CD4-positive, alpha-beta memory T cell (primary cell): Measurements from ENCODE around the gene AGBL1. TPM values are rescaled to one million over a fixed set of nuclear protein-coding genes. Genes with fewer than 3 reads are reported as not detected.

Source experiments
- CTCF ChIA-PET: fragments of 350-600 bp; sonication (Branson Sonifier 250); formaldehyde crosslinking; loops from one replicate; lab custom pipeline; 2021; ENCODE audit warnings: inconsistent platforms; ENCODE audit not compliant: partially characterized antibody; lab: Charles Lee
- POLR2A ChIA-PET: fragments of 350-600 bp; sonication (Branson Sonifier 250); formaldehyde crosslinking; loops from one replicate; lab custom pipeline; 2021; ENCODE audit not compliant: partially characterized antibody; lab: Charles Lee
- DNase-seq, 5 donors: peaks; one replicate each; pipeline versions ENCODE4 v3.0.0 to v3.0.0-alpha.2; 2020 to 2022; ENCODE audit warnings: mixed read lengths in 1 of 5
- H3K27ac ChIP-seq: one replicate; pipeline ENCODE4 v1.7.0; 2013; ENCODE audit warnings: low read depth, low read length
- H3K27me3 ChIP-seq: 2 replicates; pipeline ENCODE4 v1.7.0; 2013; ENCODE audit warnings: mild to moderate bottlenecking, low read length, moderate library complexity; ENCODE audit not compliant: insufficient read depth
- H3K36me3 ChIP-seq: 2 replicates; pipeline ENCODE4 v1.7.0; 2013; ENCODE audit warnings: mild to moderate bottlenecking, low read length, moderate library complexity; ENCODE audit not compliant: insufficient read depth
- H3K4me1 ChIP-seq: 2 replicates; pipeline ENCODE4 v1.7.0; 2013; ENCODE audit warnings: mild to moderate bottlenecking, low read length, moderate library complexity; ENCODE audit not compliant: insufficient read depth
- H3K4me3 ChIP-seq, 2 donors: one replicate each; pipeline ENCODE4 v1.7.0; 2013; ENCODE audit warnings: low read length in 2 of 2, mild to moderate bottlenecking in 1 of 2
- H3K9me3 ChIP-seq, 2 donors: one replicate each; pipeline ENCODE4 v1.7.0; 2013; ENCODE audit warnings: low read length in 2 of 2, control low read depth in 1 of 2; ENCODE audit not compliant: control insufficient read depth in 1 of 2
- H3K27ac Mint-ChIP-seq, 7 donors: one replicate each; pipeline ENCODE4 v1.8.0; 2020 to 2021; ENCODE audit warnings: mixed read lengths in 7 of 7, mild to moderate bottlenecking in 6 of 7, inconsistent platforms in 3 of 7, moderate library complexity in 3 of 7
- H3K27me3 Mint-ChIP-seq, 2 donors: one replicate each; pipeline ENCODE4 v1.8.0; 2020 to 2021; ENCODE audit warnings: mixed read lengths in 2 of 2
- H3K36me3 Mint-ChIP-seq, 2 donors: one replicate each; pipeline ENCODE4 v1.8.0; 2020 to 2021; ENCODE audit warnings: mixed read lengths in 2 of 2, inconsistent platforms in 1 of 2, mild to moderate bottlenecking in 1 of 2
- H3K4me1 Mint-ChIP-seq, 4 donors: one replicate each; pipeline ENCODE4 v1.8.0; 2020 to 2021; ENCODE audit warnings: mixed read lengths in 4 of 4, mild to moderate bottlenecking in 1 of 4
- H3K4me3 Mint-ChIP-seq, 8 donors: one replicate each; pipeline ENCODE4 v1.8.0; 2020 to 2021; ENCODE audit warnings: mixed read lengths in 8 of 8, mild to moderate bottlenecking in 7 of 8, moderate library complexity in 6 of 8, inconsistent platforms in 3 of 8
- H3K9me3 Mint-ChIP-seq, 8 donors: one replicate each; pipeline ENCODE4 v1.8.0; 2020 to 2021; ENCODE audit warnings: mixed read lengths in 8 of 8, mild to moderate bottlenecking in 5 of 8, inconsistent platforms in 3 of 8, moderate library complexity in 1 of 8
- intact Hi-C: fragments of 100-400 bp; cut with micrococcal nuclease; formaldehyde crosslinking; loops from one replicate; pipeline ENCODE4 v1.15.1; 2023
- polyA plus RNA-seq, 2 donors: library from polyadenylated mRNA; unstranded; fragments of 300-500 nt; fragmentation: Illumina TruSeq; gene quantifications; one replicate each; pipeline ENCODE4 v1.2.3, GENCODE V29; 2021
- total RNA-seq, 2 experiments: library from RNA; stranded (reverse); gene quantifications; one replicate each; pipeline ENCODE4 v1.2.3, GENCODE V29; 2021

Gene AGBL1
- total and polyA plus RNA-seq, 4 experiments from 2014 or later = not detected

DNA sequence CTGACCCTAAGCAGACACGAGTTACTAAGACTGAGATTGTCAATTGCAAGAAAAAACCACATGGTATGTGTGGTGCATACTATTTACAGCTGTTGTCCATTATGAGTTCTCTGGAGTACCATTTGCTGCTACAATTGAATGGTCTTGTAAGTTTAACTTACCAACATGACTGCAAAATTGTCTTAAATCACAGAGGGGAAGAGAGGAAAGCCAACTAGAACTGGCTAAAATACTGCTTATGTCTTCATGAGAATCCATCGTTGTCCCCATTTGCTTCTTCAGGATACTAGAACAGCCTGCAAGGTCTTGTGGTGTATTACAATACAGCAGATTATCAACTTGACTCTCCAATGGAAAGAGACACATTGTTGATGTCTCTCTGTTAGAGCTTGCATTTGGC, 313.2 kb downstream of the AGBL1 start:
- ChIA-PET POLR2A (no interaction called here), CTCF (interaction anchor here (1.1 kb wide), 1 partner anchor 22 kb away, joined by 3 read pairs; no protein-coding TSS in a partner anchor)
- Mint-ChIP-seq H3K9me3 (peaks cover 0 to 2% (median 0%) of the 10 kb centered on the region in 8 donors), H3K4me3 (no peak overlapping the region), H3K36me3 (no peaks in the 10 kb centered on the region), H3K4me1 (no peaks in the 10 kb centered on the region), H3K27ac (no peak overlapping the region), H3K27me3 (peaks cover 2 to 4% of the 10 kb centered on the region in 2 donors)
- Histone ChIP-seq H3K4me1 (no peaks in the 10 kb centered on the region), H3K9me3 (no peaks in the 10 kb centered on the region), H3K27me3 (no peaks in the 10 kb centered on the region), H3K27ac (no peak overlapping the region), H3K36me3 (no peaks in the 10 kb centered on the region), H3K4me3 (no peak overlapping the region)
- intact Hi-C loops = no loop called here
- no peak for DNase-seq

DNA sequence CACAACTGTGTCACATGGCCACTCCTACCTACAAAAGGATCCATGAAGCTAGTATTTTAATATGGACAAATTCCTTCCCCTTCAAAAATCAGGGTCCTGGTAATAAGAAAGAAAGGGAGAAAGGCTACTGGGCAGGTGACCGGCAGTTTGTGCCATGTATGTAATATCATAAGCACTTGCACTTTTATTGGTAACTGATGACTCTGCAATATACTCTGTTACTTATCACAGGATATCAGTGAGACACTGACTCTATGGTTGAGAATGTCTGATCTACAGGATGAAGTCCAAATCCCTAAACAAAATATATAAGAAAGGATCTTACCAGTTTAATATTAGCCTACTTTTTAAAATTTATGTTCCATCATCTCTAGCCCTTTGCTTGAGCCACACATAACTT, 315.2 kb downstream of the AGBL1 start:
- Mint-ChIP-seq H3K4me1 (no peaks in the 10 kb centered on the region), H3K27me3 (peaks cover 1 to 2% of the 10 kb centered on the region in 2 donors), H3K4me3 (no peak overlapping the region), H3K27ac (no peak overlapping the region), H3K9me3 (peaks cover 0 to 2% (median 0%) of the 10 kb centered on the region in 8 donors), H3K36me3 (no peaks in the 10 kb centered on the region)
- H3K27ac ChIP-seq = no peak overlapping the region
- no peak overlapping the region for H3K4me3 ChIP-seq
- H3K4me1 ChIP-seq = no peaks in the 10 kb centered on the region
- no peaks in the 10 kb centered on the region for H3K9me3 ChIP-seq
- H3K27me3 ChIP-seq = no peaks in the 10 kb centered on the region
- intact Hi-C loops = no loop called here
- ChIA-PET CTCF (no interaction called here), POLR2A (no interaction called here)
- DNase-seq = no peak
- H3K36me3 ChIP-seq = no peaks in the 10 kb centered on the region

DNA sequence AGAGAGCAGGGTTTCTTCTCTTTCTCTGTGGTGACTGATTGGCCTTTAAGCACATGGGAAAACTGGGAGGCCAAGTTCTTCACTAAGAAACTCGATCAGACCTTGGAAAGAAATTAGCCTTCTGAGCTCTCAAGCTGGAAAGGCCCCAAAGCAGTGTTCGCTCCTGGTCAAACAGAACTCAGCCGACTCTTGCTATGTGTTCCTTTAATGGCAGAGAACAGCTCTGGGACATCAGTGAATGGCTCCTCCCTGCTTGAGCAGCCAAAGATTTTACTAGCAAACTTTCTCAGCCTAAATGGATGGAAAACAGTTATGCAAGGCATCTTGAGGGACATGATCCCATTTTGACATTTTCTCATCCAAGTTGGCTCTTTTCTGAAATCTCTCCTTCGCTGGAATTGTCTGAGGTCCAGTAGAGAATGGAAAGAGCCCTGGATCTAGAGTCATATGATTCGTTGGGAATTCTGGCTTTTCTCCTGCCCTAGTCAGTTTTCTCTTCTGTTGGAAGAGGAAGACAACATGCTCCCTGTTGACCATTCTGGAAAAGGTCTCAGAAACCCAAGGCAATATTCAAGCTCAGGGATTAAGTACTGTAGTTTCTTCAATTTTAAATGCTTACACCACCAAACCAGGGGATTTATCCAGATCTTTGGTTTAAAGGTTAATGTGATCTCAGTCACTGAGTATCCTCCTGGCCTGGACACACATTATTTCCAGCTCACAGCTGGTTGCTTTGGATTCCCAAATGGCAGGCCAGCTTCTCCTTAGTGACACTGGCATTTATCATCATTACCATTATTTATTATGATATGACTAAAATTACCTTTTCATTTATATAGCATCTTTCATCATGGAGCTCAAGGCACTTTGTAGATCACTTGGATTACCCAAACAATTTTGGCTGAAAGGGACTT, 319.6 kb downstream of the AGBL1 start:
- Histone ChIP-seq H3K9me3 (no peaks in the 10 kb centered on the region), H3K4me1 (no peaks in the 10 kb centered on the region), H3K27me3 (no peaks in the 10 kb centered on the region), H3K36me3 (no peaks in the 10 kb centered on the region), H3K27ac (no peak overlapping the region), H3K4me3 (no peak overlapping the region)
- Mint-ChIP-seq H3K27ac (no peak overlapping the region), H3K4me1 (no peaks in the 10 kb centered on the region), H3K9me3 (peaks cover 0 to 4% (median 0%) of the 10 kb centered on the region in 8 donors), H3K36me3 (no peaks in the 10 kb centered on the region), H3K27me3 (peaks cover 2% of the 10 kb centered on the region in 2 donors), H3K4me3 (no peak overlapping the region)
- no peak for DNase-seq
- ChIA-PET POLR2A (no interaction called here), CTCF (interaction anchor here (1.2 kb wide), 1 partner anchor 344 kb away, joined by 3 read pairs; no protein-coding TSS in a partner anchor)
- intact Hi-C loops = no loop called here

DNA sequence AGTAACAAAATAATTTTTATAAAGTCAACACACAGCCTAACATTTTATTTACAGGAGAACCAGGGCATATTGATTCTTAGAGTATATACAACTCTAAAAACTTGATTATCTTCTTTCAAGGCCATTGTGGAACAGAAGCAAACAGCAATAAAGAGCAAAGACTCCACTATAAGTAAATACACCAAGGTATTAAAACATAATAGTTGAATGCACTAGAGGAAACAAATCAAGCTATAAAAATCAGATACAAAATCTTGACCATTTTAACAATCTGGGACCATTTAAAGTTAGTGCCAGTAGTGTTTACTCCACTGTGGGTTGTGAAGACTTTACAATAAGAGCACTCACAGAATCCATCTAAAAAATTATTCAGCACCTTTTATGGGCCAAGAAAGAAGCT, 323.6 kb downstream of the AGBL1 start:
- H3K27ac ChIP-seq = no peak overlapping the region
- peaks cover 0 to 4% (median 0%) of the 10 kb centered on the region in 8 donors for H3K9me3 Mint-ChIP-seq
- H3K4me1 ChIP-seq = no peaks in the 10 kb centered on the region
- no peaks in the 10 kb centered on the region for H3K9me3 ChIP-seq
- no peak overlapping the region for H3K4me3 Mint-ChIP-seq
- intact Hi-C loops = no loop called here
- H3K4me3 ChIP-seq = no peak overlapping the region
- POLR2A ChIA-PET = no interaction called here
- no peaks in the 10 kb centered on the region for H3K27me3 ChIP-seq
- H3K36me3 Mint-ChIP-seq = no peaks in the 10 kb centered on the region
- H3K4me1 Mint-ChIP-seq = no peaks in the 10 kb centered on the region
- H3K27ac Mint-ChIP-seq = no peak overlapping the region
- H3K27me3 Mint-ChIP-seq = peaks cover 2% of the 10 kb centered on the region in 2 donors
- no peak for DNase-seq
- H3K36me3 ChIP-seq = no peaks in the 10 kb centered on the region
- CTCF ChIA-PET = no interaction called here

DNA sequence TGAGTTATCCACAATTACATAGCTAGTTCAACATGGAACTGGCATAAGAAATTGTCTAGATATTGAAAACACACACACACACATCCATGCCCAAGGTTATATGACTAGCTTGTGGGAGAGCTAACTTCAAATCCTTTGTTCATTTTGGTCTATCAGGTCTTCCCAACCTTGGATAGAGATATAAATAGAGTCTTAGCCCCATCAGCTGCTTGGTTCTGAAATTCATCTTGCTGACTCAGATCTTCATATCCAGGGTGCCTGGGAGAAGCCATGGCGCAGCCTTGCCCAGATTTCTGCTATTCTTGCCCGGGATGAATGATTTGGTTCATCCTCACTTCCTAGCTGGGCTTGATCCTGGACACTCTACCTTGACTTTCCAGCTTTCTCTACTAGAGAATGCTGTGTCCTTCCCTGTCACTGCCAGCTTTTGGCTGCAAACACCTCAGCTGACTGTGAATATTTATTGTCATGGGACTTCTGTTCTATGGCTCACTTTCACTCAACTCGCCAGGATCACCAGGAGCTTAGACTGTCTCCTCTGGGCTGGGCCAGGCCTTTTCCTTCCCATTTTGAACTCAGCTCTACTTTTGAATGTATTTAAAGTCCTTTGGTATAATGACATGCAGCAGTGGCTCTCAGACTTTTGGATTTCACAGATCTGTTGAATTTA, 324.4 kb downstream of the AGBL1 start:
- no peak overlapping the region for H3K4me3 ChIP-seq
- H3K36me3 ChIP-seq = no peaks in the 10 kb centered on the region
- Mint-ChIP-seq H3K4me1 (no peaks in the 10 kb centered on the region), H3K36me3 (no peaks in the 10 kb centered on the region), H3K4me3 (no peak overlapping the region), H3K27me3 (peaks cover 2% of the 10 kb centered on the region in 2 donors), H3K27ac (no peak overlapping the region), H3K9me3 (peaks cover 0 to 4% (median 0%) of the 10 kb centered on the region in 8 donors)
- no peaks in the 10 kb centered on the region for H3K27me3 ChIP-seq
- no peak overlapping the region for H3K27ac ChIP-seq
- CTCF ChIA-PET = interaction anchor here (1.0 kb wide), 1 partner anchor 15 kb away, joined by 3 read pairs; no protein-coding TSS in a partner anchor
- DNase-seq = no peak
- intact Hi-C loops = no loop called here
- no peaks in the 10 kb centered on the region for H3K9me3 ChIP-seq
- POLR2A ChIA-PET = no interaction called here
- no peaks in the 10 kb centered on the region for H3K4me1 ChIP-seq

DNA sequence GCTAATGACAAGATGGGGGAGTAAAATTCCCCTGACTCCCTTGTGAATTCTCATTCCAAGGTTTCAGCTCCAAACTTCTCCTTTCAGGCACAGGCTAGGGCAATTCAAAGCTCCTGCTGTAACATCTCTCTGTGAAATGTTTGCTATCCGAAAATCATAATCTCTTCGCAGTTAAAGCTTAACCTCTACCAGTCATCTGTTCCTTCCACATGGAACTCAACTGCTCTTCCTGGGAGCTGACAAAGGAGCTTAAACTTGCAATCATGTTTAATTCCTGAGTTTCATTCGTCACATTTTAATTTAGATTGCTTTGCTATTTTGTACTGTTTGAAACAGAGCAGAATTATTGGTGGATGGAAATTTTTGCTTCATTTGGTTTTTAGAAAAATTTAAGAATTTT, 328.6 kb downstream of the AGBL1 start:
- no peaks in the 10 kb centered on the region for H3K36me3 Mint-ChIP-seq

DNA sequence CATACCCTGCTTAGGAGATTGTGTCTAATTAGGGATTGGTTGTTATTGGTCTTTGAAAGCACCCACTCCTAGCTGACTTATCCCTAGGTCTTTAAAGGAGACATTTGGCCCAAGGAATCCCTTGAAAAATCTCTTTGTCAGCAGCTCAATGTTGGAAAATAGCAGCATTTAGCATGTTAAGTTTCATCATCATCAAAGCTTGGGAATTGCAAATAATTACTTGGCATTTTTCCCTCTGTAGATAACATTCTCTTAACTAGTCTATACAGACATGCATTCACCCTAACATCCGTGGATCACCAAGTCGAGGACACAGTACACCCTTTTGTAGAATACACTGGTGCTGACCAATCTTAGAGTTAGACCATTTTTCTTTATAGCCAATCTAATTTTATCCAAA, 332.2 kb downstream of the AGBL1 start:
- no peak for DNase-seq
- intact Hi-C loops = no loop called here
- Histone ChIP-seq H3K4me3 (no peak overlapping the region), H3K27me3 (no peaks in the 10 kb centered on the region), H3K27ac (no peak overlapping the region), H3K36me3 (no peaks in the 10 kb centered on the region), H3K4me1 (no peaks in the 10 kb centered on the region), H3K9me3 (no peaks in the 10 kb centered on the region)
- H3K27ac Mint-ChIP-seq = no peak overlapping the region
- peaks cover 0 to 4% (median 1%) of the 10 kb centered on the region in 8 donors for H3K9me3 Mint-ChIP-seq
- peaks cover 4 to 6% of the 10 kb centered on the region in 2 donors for H3K27me3 Mint-ChIP-seq
- no peak overlapping the region for H3K4me3 Mint-ChIP-seq
- H3K4me1 Mint-ChIP-seq = no peaks in the 10 kb centered on the region
- H3K36me3 Mint-ChIP-seq = no peaks in the 10 kb centered on the region
- ChIA-PET POLR2A (no interaction called here), CTCF (no interaction called here)

More for the DNA sequence above, 328.6 kb downstream of the AGBL1 start:
- H3K4me1 ChIP-seq = no peaks in the 10 kb centered on the region
- H3K9me3 ChIP-seq = no peaks in the 10 kb centered on the region
- ChIA-PET POLR2A (no interaction called here), CTCF (no interaction called here)
- no peaks in the 10 kb centered on the region for H3K27me3 ChIP-seq
- no peak overlapping the region for H3K4me3 ChIP-seq
- Mint-ChIP-seq H3K27ac (no peak overlapping the region), H3K4me3 (no peak overlapping the region), H3K4me1 (no peaks in the 10 kb centered on the region), H3K27me3 (peaks cover 4 to 8% of the 10 kb centered on the region in 2 donors), H3K9me3 (peaks cover 0 to 2% (median 0%) of the 10 kb centered on the region in 8 donors)
- no peak for DNase-seq
- H3K27ac ChIP-seq = no peak overlapping the region
- intact Hi-C loops = no loop called here
- H3K36me3 ChIP-seq = no peaks in the 10 kb centered on the region
